Measurements from ENCODE around the gene MID1.

The MID1 gene

DNA sequence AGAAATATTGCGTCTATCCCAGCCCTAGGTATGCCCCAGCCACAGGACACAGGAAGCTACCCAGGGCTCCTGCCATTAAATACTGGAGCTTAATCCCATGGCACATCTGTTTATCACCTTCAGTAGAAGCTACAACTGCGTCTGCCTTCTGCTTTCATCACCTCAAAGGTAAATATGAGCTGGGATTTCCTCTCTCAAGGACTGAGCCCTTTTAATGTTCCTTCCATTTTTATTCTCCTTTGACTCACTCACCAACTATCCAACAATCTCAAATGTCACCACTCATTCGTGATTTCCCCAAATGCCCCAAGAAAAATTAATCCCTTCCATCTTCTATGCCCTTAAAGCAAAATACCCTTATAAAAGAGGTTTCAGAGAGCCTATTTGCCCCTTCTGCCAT, 1.8 kb upstream of the MID1 start:
- TF ChIP-seq, protein P1, sequence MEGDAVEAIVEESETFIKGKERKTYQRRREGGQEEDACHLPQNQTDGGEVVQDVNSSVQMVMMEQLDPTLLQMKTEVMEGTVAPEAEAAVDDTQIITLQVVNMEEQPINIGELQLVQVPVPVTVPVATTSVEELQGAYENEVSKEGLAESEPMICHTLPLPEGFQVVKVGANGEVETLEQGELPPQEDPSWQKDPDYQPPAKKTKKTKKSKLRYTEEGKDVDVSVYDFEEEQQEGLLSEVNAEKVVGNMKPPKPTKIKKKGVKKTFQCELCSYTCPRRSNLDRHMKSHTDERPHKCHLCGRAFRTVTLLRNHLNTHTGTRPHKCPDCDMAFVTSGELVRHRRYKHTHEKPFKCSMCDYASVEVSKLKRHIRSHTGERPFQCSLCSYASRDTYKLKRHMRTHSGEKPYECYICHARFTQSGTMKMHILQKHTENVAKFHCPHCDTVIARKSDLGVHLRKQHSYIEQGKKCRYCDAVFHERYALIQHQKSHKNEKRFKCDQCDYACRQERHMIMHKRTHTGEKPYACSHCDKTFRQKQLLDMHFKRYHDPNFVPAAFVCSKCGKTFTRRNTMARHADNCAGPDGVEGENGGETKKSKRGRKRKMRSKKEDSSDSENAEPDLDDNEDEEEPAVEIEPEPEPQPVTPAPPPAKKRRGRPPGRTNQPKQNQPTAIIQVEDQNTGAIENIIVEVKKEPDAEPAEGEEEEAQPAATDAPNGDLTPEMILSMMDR (IDR thresholded peaks at IDR 0.05; ENCODE audit: extremely low read depth, insufficient read depth, missing control alignments): no peak
- in situ Hi-C loops (cut with MboI; ENCODE audit: low pct_unique_long_range_greater_than_20kb, low sequenced_read_pairs, unreplicated experiment): loop anchor here (25.0 kb wide), 1 partner anchor 435 kb away; no protein-coding TSS in a partner anchor
- no peak for DNase-seq (ENCODE audit: low spot score)

- in situ Hi-C loops (cut with MboI; ENCODE audit: low pct_unique_long_range_greater_than_20kb, low sequenced_read_pairs, unreplicated experiment): loop anchor here (25.0 kb wide), 1 partner anchor 432 kb away; no protein-coding TSS in a partner anchor
- DNase-seq (ENCODE audit: low spot score): no peak
- TF ChIP-seq, protein P1 (IDR thresholded peaks at IDR 0.05; ENCODE audit: extremely low read depth, insufficient read depth, missing control alignments): no peak
These were observed 849 bp downstream of the MID1 start for GRCh38 chrX:10619425-10620046.

- in situ Hi-C loops (cut with MboI; ENCODE audit: low pct_unique_long_range_greater_than_20kb, low sequenced_read_pairs, unreplicated experiment): loop anchor here (25.0 kb wide), 1 partner anchor 432 kb away; no protein-coding TSS in a partner anchor
- DNase-seq (ENCODE audit: low spot score): no peak
- TF ChIP-seq, protein P1 (IDR thresholded peaks at IDR 0.05; ENCODE audit: extremely low read depth, insufficient read depth, missing control alignments): no peak
These were observed 1.4 kb downstream of the MID1 start for GRCh38 chrX:10618961-10619360.

DNA sequence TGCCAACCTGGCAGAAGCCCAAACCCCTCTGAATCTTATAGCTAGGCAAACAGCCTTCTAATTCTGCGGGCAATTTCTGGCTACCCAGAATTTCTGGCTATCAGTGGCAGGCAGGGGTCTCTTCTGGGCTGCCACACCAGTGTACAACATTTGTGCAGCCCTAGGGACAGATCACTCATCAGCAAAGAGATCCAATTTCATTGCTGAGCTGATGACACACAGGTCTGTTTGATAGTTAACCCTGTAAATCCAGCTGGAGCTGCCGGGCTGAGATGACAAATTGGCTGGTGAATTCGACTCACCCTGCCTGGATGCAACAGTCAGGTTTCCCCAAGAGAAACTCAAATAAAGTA, 2.4 kb downstream of the MID1 start:
- DNase-seq (ENCODE audit: low spot score): no peak
- in situ Hi-C loops (cut with MboI; ENCODE audit: low pct_unique_long_range_greater_than_20kb, low sequenced_read_pairs, unreplicated experiment): loop anchor here (25.0 kb wide), 1 partner anchor 431 kb away; no protein-coding TSS in a partner anchor
- TF ChIP-seq, protein P1 (IDR thresholded peaks at IDR 0.05; ENCODE audit: extremely low read depth, insufficient read depth, missing control alignments): no peak

GRCh38 chrX:10617186-10617998, 3.0 kb downstream of the MID1 start:
- in situ Hi-C loops (cut with MboI; ENCODE audit: low pct_unique_long_range_greater_than_20kb, low sequenced_read_pairs, unreplicated experiment): loop anchor here (25.0 kb wide), 1 partner anchor 430 kb away; no protein-coding TSS in a partner anchor
- no peak for DNase-seq (ENCODE audit: low spot score)
- TF ChIP-seq, protein P1 (IDR thresholded peaks at IDR 0.05; ENCODE audit: extremely low read depth, insufficient read depth, missing control alignments): no peak

GRCh38 chrX:10615931-10616774, 4.2 kb downstream of the MID1 start:
- TF ChIP-seq, protein P1 (IDR thresholded peaks at IDR 0.05; ENCODE audit: extremely low read depth, insufficient read depth, missing control alignments): peak; percentile 63
- in situ Hi-C loops (cut with MboI; ENCODE audit: low pct_unique_long_range_greater_than_20kb, low sequenced_read_pairs, unreplicated experiment): loop anchor here (25.0 kb wide), 1 partner anchor 429 kb away; no protein-coding TSS in a partner anchor
- DNase-seq (ENCODE audit: low spot score): peak; percentile 56

Measured in GM13977 (cell line).